DLD1 (cell line): ENCODE data around the gene ITPK1.

Experiments
- in situ Hi-C: cut with HindIII; loops from 2 replicates; pipeline ENCODE4 v1.10.0; 2017; ENCODE audit warnings: low sequenced_read_pairs

Gene ITPK1

DNA sequence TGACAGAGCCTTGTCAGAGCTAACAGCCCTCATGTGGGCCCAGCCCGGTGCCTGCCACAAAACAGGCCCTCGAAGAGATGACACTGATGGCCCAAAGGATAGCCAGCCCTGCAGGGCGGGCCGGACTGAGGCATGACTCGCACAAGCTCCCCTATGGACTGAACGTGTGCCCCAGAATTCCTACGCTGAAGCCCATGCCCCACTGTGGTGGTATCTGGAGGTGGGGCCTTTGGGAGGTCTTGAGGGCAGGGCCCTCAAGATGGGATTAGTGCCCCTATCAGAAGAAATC, 154.2 kb downstream of the ITPK1 start:
- in situ Hi-C loops: loop anchor here (5.0 kb wide), 1 partner anchor 176 kb away; no protein-coding TSS in a partner anchor

DNA sequence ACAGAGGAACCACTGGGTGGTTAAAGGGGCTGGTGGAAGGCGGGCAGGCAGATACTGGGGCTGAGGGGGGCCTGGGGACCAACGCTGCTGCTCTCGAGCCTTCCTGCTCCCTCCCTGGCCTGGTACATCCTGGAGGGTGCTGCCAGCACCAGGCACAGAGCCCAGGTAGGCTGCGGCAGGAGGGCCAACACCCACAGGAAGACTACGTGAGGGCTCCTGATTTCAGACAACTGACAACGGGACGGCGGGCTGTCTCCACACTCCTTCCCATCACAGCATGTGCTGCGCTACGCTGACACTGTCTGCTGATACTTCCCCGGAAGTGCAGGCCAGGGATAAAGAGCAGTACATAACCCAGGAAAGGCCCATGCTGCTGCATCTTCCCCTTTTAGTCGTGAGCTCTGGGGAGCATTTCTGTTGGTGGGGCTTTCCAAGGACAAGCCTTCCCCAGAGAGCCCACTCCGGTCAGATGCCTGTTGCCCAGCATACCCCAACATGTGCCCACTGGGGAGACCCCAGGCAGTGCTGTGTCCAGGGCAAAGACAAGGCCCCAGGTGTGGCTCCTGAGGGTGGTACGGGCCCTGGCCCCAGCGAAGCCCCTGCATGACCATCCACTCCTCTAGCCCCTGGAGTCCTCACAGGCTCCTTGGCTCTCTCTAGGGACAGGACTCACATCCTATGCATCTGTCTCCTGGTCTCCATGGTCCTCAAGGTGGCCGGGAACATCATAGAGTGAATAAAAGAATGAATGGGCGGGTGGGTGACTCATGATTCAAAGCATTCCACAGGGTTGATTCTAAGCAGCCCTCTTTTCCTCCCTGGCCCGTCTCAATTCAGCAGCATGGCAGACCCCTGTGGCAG, 154.8 kb downstream of the ITPK1 start:
- in situ Hi-C loops: loop anchor here (5.0 kb wide), 1 partner anchor 176 kb away; no protein-coding TSS in a partner anchor

DNA sequence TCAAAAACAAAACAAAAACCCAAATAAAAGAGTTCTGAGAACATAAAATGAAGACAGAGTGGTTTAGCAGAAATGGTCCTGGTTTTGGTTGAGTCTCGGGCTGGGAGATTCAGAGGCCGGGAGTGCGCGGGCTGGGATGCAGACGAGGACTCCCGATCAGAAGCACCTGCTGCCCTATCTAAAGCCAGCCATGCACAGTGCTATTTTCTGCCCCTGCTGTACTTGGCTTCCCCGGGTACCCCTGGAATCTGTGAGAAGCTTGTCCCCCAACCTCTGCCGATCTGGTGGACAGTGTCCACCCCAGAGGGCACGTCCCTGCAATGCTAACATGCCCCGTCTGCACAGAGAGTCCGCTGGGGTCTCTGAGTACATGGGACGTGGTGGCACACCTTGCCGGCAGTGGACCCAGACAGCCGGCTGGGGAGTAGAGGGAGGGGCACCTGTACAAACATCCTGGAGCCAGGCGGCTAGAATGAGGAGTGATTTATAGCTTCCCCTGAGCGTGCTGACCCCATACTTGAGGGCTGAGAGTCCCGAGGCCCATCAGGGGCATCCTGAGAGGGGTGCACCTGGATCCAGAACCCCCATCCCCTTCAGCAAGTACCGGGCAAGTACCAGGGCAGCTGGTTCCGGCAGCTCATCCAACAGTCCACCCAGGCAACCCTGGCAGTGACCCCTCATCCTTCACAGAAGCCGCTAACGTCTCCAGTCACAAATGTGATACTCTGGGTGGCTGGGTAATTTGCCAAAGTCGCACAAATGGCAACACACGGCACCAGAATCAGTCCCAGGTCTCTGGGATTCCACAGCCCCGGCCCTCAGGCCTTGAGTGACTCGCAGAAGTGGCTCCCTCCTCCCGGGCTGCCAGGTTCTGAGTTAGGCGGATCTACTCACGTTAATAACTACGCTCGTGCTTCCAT, 155.7 kb downstream of the ITPK1 start:
- in situ Hi-C loops: loop anchor here (5.0 kb wide), 1 partner anchor 177 kb away; no protein-coding TSS in a partner anchor

DNA sequence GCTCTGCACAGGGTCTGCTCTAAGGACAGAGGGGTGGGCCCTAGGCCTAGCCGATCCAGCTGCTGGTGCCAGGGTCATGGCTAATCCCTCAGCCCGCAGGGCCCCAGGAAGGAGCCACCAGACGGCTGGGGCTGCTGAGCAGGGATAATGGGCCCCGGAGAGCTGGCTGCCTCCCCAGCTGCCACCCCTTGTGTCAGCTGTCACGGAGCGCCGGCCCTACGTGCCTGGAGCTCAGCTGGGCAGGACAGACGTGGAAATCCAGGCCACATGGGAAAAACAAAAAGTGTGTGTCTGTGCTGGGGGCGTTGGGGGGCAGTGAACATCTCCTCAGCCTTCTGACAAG, 156.6 kb downstream of the ITPK1 start:
- in situ Hi-C loops: no loop called here

DNA sequence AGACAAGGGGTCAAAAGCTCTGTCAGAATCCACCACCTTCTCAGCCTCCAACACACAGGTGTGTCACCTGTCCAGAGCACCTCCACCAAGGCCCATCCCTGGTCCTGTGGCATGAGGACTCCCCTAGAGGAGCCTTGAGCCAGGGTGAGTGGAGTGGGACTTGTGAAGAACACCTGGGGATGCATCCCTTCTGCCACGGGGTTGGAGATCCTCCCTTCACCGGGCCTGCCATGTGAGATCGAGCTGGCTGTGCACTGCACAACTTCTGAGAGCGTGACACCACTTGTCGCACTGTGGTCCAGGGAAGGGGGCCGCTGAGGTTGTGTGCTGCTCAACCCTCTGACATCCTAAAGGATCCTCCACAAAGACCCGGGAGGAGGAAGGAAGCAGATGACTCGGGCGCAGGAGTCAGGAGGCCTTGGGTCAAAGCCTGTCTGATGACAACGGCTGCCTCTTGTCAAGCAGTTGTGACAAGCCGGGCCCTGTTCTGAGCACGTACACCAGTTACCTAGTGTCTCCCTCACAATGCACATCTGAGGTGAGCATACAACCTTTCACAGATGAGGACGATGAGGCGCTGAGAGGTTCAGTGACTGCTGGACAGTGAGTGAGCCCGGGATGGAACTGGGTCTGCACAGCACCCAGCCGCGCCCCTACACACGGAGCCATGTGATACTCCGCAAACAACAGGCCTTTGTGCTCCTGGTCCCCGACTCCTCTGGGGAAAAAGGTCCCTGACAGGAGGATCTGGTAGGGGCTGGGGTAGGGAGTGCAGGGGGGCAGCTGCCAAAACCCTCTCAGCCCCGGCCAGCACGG, 157.1 kb downstream of the ITPK1 start:
- in situ Hi-C loops: no loop called here

DNA sequence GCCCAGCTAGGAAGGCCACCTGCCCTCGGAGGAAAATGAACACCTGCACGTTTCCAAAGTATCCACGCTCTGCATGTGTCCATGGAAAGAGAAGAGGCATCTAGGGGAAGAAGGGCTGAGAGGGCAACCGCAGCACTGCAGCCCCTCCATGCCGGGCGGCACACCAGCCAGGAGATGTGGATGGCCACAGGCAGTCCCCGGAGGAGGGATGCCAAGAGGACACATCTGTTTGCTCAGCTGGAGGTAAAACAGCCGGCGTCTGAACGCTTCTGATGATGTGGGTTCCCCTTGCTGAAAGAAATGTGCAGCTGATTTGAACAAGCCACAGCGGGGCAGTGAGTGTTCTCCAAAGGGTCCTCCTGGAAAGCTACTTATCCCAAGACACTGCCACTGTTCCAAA, 158.8 kb downstream of the ITPK1 start:
- in situ Hi-C loops: no loop called here

DNA sequence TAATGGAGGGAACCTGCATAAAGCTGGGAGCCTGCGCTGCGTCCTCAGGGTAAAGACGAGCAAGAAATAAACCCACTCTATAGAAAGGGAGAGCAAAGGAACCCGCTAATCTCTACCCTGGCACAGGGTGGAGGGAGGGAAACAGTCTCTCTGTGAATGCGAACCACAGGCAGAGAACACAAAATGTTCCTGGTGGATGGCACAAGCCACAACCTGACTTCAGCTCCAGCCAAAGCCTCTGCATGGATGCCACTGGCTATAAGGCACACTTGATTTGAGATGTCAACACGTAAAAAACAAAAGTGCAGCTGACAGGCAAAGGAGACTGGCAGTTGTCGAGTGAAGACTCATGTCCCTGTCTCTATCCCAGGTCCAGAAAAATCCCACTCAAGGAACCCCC, 160.3 kb downstream of the ITPK1 start:
- in situ Hi-C loops: no loop called here

DNA sequence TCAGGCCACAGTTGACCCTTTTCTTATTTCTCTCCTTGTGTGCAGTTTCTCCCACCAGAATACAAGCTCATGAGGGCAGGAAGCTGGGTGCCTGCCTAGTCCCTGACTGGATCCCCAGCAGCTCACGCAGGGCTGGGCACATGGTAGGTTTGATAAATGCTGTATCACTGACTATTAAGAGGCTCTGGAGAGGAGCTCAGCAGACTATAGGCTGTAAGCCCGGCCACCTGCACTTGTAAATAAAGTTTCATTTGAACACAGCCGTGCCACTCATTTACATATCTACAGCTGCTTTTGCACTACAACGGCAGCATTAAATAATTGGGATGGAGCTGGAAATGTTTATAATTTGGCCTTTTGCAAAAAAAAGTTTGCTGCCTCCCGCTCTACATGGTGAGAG, 160.8 kb downstream of the ITPK1 start:
- in situ Hi-C loops: no loop called here

DNA sequence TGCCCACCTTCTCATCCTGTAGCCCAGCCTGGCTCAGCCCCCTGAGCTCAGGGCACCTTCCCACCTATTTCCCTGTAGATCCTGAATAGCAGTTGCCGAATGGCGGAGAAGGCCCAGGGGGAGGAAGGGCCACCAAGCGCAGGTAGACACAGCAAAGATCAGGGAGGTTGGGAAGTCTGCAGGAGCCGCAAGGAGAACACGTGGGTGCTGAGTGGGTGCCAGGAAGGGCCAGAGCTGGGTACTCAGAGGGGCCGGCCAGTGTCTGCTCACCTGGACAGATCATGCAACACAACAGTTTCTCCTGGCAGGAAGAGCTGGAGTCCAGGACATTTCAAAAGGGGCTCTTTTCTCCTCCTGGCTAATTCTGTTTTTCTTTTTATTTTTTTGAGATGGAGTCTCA, 162.2 kb downstream of the ITPK1 start:
- in situ Hi-C loops: no loop called here

DNA sequence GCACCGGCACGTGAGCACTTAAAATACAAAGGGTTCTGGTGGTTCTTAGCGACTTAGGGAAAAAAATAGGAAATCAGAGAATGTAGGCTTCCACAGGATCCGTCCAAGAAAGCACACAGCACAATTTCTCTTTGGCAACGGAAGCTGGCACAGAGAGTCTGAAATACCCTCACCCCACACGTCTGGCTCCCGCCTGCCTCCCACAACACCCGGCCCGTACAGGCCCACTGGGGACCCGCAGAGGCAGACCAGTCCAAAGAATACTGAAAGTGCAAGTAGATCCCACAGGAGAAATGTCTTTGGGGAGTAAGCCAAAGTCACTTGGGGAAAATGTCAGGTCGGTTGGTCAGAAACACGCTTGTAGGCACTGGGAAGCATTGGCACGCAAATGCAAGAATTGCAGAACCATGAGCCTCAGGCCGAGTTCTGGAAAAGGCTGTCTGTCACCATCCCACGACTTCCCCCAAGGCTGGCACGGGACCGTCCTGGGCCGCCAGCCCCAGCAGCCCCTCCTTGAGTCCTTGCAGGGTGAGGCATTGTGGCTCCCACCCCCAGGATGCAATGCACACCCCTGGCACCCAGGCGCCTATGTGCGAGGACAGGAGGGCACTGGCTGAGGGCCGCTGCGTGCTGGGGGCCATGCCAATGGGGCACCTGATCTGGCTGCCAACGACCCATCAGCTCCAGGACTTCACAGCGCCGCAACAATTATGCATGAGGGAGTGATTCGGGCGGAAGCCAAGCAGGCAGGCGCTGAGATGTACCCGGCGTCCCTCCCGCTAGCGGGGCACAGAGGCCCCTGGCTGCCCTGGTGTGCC, 163.0 kb downstream of the ITPK1 start:
- in situ Hi-C loops: no loop called here

DNA sequence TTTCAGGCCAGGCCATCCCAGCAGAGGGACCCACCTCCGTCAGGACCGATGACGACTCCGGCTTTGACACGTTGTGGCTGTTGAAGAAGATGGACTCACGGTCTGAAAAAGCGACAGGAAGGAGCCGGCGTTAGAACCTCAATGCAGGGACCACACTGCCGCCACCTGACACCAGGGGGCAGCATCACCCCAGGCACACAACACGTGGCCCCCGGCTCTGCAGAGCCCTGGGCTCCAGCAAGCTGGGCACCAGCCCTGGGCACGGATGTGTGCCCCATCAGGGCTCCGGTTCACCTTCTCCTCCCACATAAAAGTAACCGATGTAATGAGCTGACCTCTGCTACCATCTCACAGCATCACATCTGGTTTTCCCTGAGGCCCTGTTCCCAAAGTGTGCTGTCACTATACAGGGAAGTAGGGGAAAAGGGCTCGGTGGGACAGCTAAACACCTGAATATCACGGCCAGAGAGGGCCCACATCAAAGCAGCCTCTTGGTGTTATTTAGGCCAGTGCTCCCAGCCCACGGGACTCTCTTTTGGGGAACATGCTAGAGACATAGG, 163.7 kb downstream of the ITPK1 start:
- in situ Hi-C loops: no loop called here

DNA sequence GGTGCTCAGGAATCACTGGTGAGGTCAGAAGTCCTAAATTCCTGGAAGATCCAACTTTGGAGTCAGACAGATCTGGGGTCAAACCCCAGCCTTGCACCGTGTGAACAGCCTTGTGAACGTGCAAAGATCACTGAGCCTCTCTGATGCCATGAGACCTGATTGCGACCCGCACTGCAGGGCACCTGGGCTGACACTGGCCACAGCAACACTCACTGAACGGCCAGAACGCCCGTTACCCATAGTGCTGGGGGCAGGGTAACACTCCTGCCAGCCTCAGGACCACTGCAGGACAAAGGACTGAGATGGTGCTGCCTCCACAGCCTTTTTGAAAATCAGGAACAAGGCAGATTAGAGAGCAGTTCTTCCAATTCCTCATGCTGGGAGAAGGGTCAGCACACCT, 164.5 kb downstream of the ITPK1 start:
- in situ Hi-C loops: no loop called here

DNA sequence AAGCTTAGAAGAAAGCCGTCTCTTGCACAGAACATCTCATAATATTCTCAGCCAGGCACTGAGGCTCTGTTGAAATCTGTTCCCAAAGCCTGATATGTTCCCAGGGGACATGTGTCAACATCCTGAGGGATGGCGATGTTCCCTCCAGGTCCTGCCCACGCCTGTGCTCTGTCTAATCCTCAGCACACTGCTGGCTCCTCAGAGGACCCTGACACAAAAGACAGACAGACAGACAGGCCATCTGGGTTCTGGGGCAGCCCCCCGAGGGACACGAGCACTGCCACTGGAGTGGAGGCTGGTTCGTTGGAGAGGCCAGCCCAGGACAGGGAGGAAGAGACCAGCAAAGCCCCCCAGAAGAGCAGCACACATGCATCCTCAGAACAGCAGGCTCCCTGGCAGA, 165.0 kb downstream of the ITPK1 start:
- in situ Hi-C loops: no loop called here

DNA sequence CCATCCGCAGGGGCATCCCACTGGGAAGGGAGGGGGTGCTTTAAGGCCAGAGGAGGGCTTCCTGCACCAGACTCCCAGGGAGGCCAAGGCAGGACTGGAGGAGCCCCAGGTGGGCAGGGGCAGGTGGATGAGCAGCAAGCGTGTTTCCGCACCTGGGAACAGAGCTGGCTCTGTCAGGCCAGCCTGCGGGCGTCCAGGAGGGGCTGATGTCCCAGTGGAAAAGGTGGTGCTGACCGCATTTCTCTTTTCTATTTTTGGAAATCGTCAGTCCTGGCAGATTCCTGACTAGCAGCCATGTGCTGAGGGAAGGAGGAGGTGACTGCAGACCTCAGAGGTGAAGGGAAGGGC, 165.6 kb downstream of the ITPK1 start:
- in situ Hi-C loops: no loop called here

DNA sequence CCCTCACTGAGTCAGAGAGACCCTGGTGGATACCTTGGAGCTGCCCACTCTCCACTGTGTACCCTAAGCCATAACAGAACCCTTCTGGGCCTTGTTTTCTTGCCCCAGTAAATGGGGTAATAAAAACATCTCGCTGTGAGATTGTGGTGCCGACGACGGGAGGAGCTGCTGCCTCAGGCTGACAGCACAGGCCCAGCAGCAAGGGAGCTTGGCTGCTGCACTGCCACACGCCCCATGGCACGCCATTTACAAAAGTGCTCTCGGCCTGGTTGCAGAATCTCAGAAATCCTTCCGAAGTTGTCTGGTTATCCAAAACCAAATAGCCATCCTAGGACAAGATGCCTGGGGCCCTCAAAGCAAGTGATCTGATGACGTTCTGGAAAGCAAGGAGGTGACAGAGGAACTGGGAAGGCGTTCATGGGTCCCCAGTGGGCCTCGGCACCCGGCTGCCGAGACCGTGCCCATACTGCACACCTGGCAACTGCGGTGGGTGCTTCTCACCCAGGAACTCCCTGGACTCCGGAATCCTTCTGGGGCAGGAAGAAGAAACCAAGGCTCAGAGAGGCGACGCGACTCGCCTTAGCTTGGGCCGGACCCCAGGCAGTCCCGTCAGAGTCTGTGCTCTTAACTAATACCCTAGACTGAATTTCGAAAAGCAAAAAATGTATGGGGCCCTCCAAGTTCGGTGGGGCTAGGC, 166.1 kb downstream of the ITPK1 start:
- in situ Hi-C loops: no loop called here

DNA sequence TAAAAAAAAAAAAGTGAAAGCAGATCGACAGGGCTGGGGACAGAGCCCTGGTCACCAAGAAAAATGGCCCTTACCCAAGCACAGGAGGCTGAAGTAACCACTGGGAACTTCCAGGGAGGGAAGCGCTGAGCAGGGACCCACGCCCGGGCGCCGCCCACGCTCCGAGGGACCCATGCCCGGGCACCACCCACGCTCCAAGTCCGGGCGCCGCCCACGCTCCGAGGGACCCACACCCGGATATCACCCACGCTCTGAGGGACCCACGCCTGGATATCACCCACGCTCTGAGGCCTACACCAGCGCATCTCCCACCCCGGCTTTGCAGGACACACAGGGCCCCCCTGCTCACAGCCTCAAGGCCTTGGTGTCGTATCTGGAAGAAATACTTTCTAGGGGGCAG, 167.1 kb downstream of the ITPK1 start:
- in situ Hi-C loops: no loop called here

DNA sequence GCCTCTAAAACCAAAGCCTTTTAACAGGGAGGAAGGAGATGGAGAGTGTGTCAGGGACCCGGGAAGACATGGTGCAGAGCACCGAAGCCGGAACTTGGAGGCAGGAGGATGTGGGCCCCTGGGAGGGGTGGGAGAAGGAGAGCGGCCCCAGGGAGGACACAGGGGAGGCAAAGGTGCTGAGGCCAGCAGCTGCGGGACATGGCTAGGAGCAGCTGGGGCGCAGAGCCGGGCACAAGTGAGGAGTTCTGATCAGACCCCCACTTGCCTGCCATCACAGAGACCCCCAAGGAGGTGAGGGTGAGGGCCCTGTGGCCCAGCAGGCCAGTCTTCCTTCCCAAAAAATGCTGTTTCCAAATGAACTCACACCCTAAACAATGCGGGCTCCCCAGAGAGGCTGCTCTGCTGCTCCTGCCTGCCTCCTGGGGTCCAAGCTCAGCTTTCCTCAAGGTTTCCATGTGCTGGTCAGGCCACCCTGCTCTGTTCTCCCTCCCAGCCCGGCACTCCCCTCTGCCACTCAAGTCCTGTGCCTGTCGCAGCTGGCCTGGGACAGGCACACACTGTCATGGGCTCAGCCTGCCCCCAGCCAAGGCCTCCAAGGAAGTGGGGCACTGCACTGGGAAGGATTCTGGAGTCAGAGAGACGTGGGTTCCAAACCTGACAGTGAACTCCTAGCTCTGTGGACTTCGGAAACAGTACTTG, 168.7 kb downstream of the ITPK1 start:
- in situ Hi-C loops: no loop called here

DNA sequence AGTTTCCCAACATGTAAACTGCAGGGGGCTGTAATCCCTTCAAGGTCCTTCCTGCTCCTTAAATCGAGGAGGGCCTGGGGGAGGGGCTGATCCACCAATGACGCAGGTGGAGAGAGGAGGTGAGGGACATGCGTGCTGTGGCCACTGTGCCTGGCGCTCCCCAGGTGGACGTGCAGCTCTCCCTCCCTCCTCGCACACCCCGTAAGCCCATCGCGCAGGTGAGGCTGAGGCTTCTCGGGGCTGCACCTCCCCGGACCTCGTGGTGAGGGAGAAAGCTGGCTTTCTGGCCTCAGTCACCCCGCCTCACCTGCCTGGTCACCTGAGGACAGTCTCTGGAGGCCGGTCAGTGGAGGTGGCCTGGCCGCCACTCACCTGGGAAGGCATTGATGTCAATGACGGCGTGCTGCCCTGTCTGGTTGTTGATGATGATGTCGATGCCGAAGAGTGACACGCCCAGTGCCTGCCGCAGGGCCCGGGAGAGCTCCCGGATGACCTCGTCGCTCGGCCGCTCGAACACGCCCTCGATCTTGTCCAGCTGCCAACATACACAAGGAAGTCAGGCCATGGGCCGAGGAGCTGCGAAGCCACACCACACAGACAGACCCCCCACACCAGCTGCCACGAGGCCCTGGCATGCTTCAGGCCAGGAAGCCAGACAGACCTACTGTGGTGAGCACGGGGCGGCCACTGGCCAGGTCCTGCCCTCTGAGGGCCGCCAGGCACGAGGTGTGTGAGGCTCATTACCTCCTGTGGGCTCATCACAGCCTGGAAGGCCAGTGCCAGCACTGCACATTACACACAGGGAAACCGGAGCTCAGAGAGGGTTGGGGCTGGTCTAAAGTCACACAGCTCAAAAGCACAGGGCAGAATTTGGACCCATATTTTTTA, 169.5 kb downstream of the ITPK1 start:
- in situ Hi-C loops: no loop called here
